ENCODE measurements around the gene FGD4.
"Not testable (repeated sequence)": the region's sequence is repeated elsewhere in the genome, so short reads cannot be mapped to it uniquely, and the experiment has no call there.

DNA sequence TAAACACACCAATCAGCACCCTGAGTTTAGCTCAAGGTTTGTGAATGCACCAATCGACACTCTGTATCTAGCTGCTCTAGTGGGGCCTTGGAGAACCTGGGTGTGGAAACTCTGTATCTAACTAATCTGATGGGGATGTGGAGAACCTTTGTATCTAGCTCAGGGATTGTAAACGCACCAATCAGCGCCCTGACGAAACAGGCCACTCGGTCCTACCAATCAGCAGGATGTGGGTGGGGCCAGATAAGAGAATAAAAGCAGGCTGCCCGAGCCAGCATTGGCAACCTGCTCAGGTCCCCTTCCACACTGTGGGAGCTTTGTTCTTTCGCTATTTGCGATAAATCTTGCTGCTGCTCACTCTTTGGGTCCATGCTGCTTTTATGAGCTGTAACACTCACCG is 127.0 kb downstream of the FGD4 start:
- not testable (repeated sequence) for TF ChIP-seq POLR2A, EP300 (IDR thresholded peaks at IDR 0.05)
